Measurements from ENCODE around the gene SLX1B. TPM values are rescaled to one million over a fixed set of nuclear protein-coding genes. Genes with fewer than 3 reads are reported as not detected.

The SLX1B gene
- polyA plus RNA-seq, 3 donors = 9.6 to 18.0 (median 10.4) TPM

Other genes starting within 250 kb of the SLX1B start
- gene NPIPB11, start 47.8 kb upstream of the SLX1B start, polyA plus RNA-seq (ENCODE audit: insufficient read length in 3 of 3) = 1 to 10 TPM; 1.1 to 4.4 (median 3.1) TPM
- 1 to 10 TPM; 2.7 to 7.1 (median 4.9) TPM for gene BOLA2, start 182 bp upstream of the SLX1B start, polyA plus RNA-seq (ENCODE audit: insufficient read length in 3 of 3)
- 10 to 100 TPM in 2 of 3 donors, 1 to 10 TPM in 1; 9.3 to 27.2 (median 21.0) TPM for gene SULT1A4, start 5.4 kb downstream of the SLX1B start, polyA plus RNA-seq (ENCODE audit: insufficient read length in 3 of 3)
- 100 to 1,000 TPM in 1 of 3 donors, 10 to 100 TPM in 2; 27.8 to 144 (median 95.3) TPM for gene NPIPB12, start 51.9 kb downstream of the SLX1B start, polyA plus RNA-seq (ENCODE audit: insufficient read length in 3 of 3)
- gene SPN, start 208.7 kb downstream of the SLX1B start, polyA plus RNA-seq (ENCODE audit: insufficient read length in 3 of 3) = 1 to 10 TPM; 2.7 to 2.8 (median 2.8) TPM
- gene QPRT, start 224.6 kb downstream of the SLX1B start, polyA plus RNA-seq (ENCODE audit: insufficient read length in 3 of 3) = 100 to 1,000 TPM; 171 to 206 (median 173) TPM

Measured in renal pelvis (tissue), 3 donors.